HG03039 (cell line): Measurements from ENCODE around the gene ECE1.
"Not testable (repeated sequence)": the region's sequence is repeated elsewhere in the genome, so short reads cannot be mapped to it uniquely, and the experiment has no call there.

Experiments
- ATAC-seq: cut with Tn5 transposase; IDR thresholded peaks from one replicate; pipeline ENCODE4 v1.9.1; 2021; ENCODE audit warnings: mild to moderate bottlenecking, moderate library complexity; ENCODE audit not compliant: unreplicated experiment

The ECE1 gene

GRCh38 chr1:21292984-21293536 is 2.8 kb upstream of the ECE1 start:
- ATAC-seq, result peak; percentile 27

- no peak for ATAC-seq
These were observed 2.3 kb upstream of the ECE1 start for GRCh38 chr1:21292503-21292983.

- ATAC-seq, result no peak
These were observed 1.7 kb upstream of the ECE1 start for GRCh38 chr1:21291964-21292363.

GRCh38 chr1:21291184-21291583 is 921 bp upstream of the ECE1 start:
- ATAC-seq, result no peak

GRCh38 chr1:21290546-21290944 is 282 bp upstream of the ECE1 start:
- no peak for ATAC-seq

GRCh38 chr1:21289127-21289526 is 1.1 kb downstream of the ECE1 start:
- ATAC-seq, result no peak

- no peak for ATAC-seq
These were observed 2.3 kb downstream of the ECE1 start for GRCh38 chr1:21287905-21288514.

- ATAC-seq, result not testable (repeated sequence)
These were observed 4.9 kb downstream of the ECE1 start for GRCh38 chr1:21285386-21285785.

GRCh38 chr1:21285055-21285372 is 5.2 kb downstream of the ECE1 start:
- ATAC-seq, result no peak

GRCh38 chr1:21284206-21285054 is 5.8 kb downstream of the ECE1 start:
- ATAC-seq, result no peak

GRCh38 chr1:21283524-21283923 is 6.7 kb downstream of the ECE1 start:
- ATAC-seq, result no peak

GRCh38 chr1:21282020-21282419 is 8.2 kb downstream of the ECE1 start:
- not testable (repeated sequence) for ATAC-seq

GRCh38 chr1:21280482-21280881 is 9.8 kb downstream of the ECE1 start:
- no peak for ATAC-seq

GRCh38 chr1:21280011-21280471 is 10.2 kb downstream of the ECE1 start:
- ATAC-seq, result no peak

GRCh38 chr1:21278860-21279845 is 11.1 kb downstream of the ECE1 start:
- no peak for ATAC-seq

GRCh38 chr1:21278208-21278859 is 11.9 kb downstream of the ECE1 start:
- no peak for ATAC-seq

- ATAC-seq, result no peak
These were observed 13.1 kb downstream of the ECE1 start for GRCh38 chr1:21277180-21277579.

- ATAC-seq, result no peak
These were observed 17.7 kb downstream of the ECE1 start for GRCh38 chr1:21272540-21272939.

GRCh38 chr1:21271550-21271949 is 18.7 kb downstream of the ECE1 start:
- ATAC-seq, result no peak

- no peak for ATAC-seq
These were observed 20.1 kb downstream of the ECE1 start for GRCh38 chr1:21270086-21270689.
